Measurements from ENCODE around the gene ZNF143.
"Not testable (repeated sequence)": the region's sequence is repeated elsewhere in the genome, so short reads cannot be mapped to it uniquely, and the experiment has no call there.

The ZNF143 gene

GRCh38 chr11:9506489-9507276, 45.9 kb downstream of the ZNF143 start:
- TF ChIP-seq, protein P1, sequence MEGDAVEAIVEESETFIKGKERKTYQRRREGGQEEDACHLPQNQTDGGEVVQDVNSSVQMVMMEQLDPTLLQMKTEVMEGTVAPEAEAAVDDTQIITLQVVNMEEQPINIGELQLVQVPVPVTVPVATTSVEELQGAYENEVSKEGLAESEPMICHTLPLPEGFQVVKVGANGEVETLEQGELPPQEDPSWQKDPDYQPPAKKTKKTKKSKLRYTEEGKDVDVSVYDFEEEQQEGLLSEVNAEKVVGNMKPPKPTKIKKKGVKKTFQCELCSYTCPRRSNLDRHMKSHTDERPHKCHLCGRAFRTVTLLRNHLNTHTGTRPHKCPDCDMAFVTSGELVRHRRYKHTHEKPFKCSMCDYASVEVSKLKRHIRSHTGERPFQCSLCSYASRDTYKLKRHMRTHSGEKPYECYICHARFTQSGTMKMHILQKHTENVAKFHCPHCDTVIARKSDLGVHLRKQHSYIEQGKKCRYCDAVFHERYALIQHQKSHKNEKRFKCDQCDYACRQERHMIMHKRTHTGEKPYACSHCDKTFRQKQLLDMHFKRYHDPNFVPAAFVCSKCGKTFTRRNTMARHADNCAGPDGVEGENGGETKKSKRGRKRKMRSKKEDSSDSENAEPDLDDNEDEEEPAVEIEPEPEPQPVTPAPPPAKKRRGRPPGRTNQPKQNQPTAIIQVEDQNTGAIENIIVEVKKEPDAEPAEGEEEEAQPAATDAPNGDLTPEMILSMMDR (IDR thresholded peaks at IDR 0.05), result peak; percentile 70
- H3K27ac ChIP-seq, result no peak overlapping the region
- no peaks in the 10 kb centered on the region for H3K4me1 ChIP-seq (ENCODE audit: control insufficient read depth in 1 of 2, insufficient read depth in 1 of 2, low read depth in 1 of 2, low read length in 1 of 2)
- no peaks in the 10 kb centered on the region for H3K9me3 ChIP-seq
- H3K4me3 ChIP-seq (ENCODE audit: low read depth in 1 of 2, low read length in 1 of 2), result no peak overlapping the region
- no peaks in the 10 kb centered on the region for H3K27me3 ChIP-seq
- H3K36me3 ChIP-seq, result peaks cover 70% of the 10 kb centered on the region

DNA sequence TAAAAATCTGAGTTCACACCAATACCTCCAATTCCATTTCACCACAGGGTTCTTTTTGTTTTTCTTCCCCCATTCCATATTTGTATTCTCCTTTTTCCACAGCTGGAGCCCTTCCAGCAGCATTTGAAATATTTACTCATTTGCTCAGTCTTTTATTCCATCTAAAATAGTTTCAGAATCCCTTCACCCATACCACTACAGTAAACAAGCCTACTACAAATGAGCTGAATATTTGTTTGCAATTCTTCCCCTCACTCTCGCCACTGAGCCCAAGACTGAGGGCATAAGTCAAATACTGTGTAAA, 46.4 kb downstream of the ZNF143 start:
- H3K27ac ChIP-seq, result no peak overlapping the region
- H3K9me3 ChIP-seq, result no peaks in the 10 kb centered on the region
- no peaks in the 10 kb centered on the region for H3K27me3 ChIP-seq
- peaks cover 70% of the 10 kb centered on the region for H3K36me3 ChIP-seq
- H3K4me3 ChIP-seq (ENCODE audit: low read depth in 1 of 2, low read length in 1 of 2), result no peak overlapping the region
- TF ChIP-seq, protein P1 (IDR thresholded peaks at IDR 0.05), result no peak
- H3K4me1 ChIP-seq (ENCODE audit: control insufficient read depth in 1 of 2, insufficient read depth in 1 of 2, low read depth in 1 of 2, low read length in 1 of 2), result no peaks in the 10 kb centered on the region

DNA sequence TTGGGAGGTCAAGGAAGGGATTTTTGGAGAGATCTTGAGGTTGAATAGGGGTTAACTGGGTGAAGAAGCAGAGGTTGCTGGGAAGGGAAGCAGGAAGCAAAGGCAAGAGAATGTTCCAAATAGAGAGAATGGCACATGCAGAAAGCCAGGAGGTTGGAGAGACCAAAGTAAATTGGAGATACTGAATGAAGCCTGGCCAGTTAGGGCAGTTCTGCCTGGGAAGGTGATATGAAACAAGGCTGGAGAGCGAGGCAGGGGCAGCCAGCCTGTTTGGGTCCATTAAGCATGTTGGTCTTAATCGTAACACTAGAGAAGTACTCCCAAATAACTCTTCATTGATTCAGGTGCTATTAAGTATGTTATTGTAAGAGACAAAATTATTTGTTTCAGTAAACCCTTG, 48.2 kb downstream of the ZNF143 start:
- Histone ChIP-seq H3K36me3 (peaks cover 76% of the 10 kb centered on the region), H3K9me3 (no peaks in the 10 kb centered on the region), H3K4me1 (ENCODE audit: control insufficient read depth in 1 of 2, insufficient read depth in 1 of 2, low read depth in 1 of 2, low read length in 1 of 2) (no peaks in the 10 kb centered on the region), H3K4me3 (ENCODE audit: low read depth in 1 of 2, low read length in 1 of 2) (no peak overlapping the region), H3K27me3 (no peaks in the 10 kb centered on the region), H3K27ac (no peak overlapping the region)
- TF ChIP-seq, protein P1 (IDR thresholded peaks at IDR 0.05), result no peak

GRCh38 chr11:9512370-9513019, 51.7 kb downstream of the ZNF143 start:
- TF ChIP-seq, protein P1 (IDR thresholded peaks at IDR 0.05), result no peak
- H3K4me1 ChIP-seq (ENCODE audit: control insufficient read depth in 1 of 2, insufficient read depth in 1 of 2, low read depth in 1 of 2, low read length in 1 of 2), result no peaks in the 10 kb centered on the region
- H3K27ac ChIP-seq, result no peak overlapping the region
- H3K36me3 ChIP-seq, result peaks cover 88% of the 10 kb centered on the region
- no peak overlapping the region for H3K4me3 ChIP-seq (ENCODE audit: low read depth in 1 of 2, low read length in 1 of 2)
- H3K27me3 ChIP-seq, result no peaks in the 10 kb centered on the region
- no peaks in the 10 kb centered on the region for H3K9me3 ChIP-seq

DNA sequence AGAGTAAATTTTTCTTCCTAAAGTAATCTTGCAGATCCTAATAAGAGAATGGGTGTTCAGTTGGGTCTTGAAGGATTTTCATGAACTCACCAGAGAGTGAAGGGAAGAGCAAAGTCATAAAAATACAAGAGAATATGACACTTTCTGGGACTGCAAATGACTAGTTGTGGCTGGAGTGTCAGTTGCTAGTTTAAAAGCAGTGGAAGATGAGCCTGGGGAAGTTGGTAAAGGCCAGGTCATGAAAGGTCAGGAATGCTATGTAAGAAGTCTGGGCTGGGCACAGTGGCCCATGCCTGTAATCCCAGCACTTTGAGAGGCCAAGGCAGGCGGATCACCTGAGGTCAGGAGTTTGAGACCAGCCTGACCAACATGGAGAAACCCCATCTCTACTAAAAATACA, 53.8 kb downstream of the ZNF143 start:
- not testable (repeated sequence) for H3K4me3 ChIP-seq (ENCODE audit: low read depth in 1 of 2, low read length in 1 of 2); H3K9me3 ChIP-seq; H3K4me1 ChIP-seq (ENCODE audit: control insufficient read depth in 1 of 2, insufficient read depth in 1 of 2, low read depth in 1 of 2, low read length in 1 of 2); H3K27me3 ChIP-seq; H3K27ac ChIP-seq
- H3K36me3 ChIP-seq, result peaks cover 90% of the 10 kb centered on the region

DNA sequence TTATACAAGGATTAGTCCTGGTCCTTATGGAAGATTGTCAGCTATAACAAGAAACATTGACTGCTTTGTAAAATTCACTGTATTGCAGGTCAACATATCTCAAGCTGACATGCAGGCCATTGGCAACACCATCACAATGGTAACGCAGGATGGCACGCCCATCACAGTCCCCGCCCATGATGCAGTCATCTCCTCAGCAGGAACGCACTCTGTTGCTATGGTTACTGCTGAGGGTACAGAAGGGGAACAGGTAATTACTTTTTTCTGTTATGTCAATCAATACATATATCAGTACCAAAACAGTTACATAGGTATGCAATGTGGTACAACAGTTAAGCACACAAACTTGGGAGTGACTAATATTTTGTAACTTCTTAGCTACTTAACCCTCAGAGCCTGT, 55.3 kb downstream of the ZNF143 start:
- H3K27ac ChIP-seq, result no peak overlapping the region
- H3K36me3 ChIP-seq, result peaks cover 84% of the 10 kb centered on the region

More for the DNA sequence above, 55.3 kb downstream of the ZNF143 start:
- TF ChIP-seq, protein P1 (IDR thresholded peaks at IDR 0.05), result no peak
- Histone ChIP-seq H3K9me3 (no peaks in the 10 kb centered on the region), H3K4me1 (ENCODE audit: control insufficient read depth in 1 of 2, insufficient read depth in 1 of 2, low read depth in 1 of 2, low read length in 1 of 2) (no peaks in the 10 kb centered on the region), H3K27me3 (no peaks in the 10 kb centered on the region), H3K4me3 (ENCODE audit: low read depth in 1 of 2, low read length in 1 of 2) (no peak overlapping the region)

All from neutrophil (primary cell).